Loucy (cell line): ENCODE measurements around the gene S100A14.

Source experiments
- H2AFZ ChIP-seq: fragments of 200-600 bp; sonication (generic); 2 replicates; pipeline ENCODE4 v1.6.0; 2016; ENCODE audit warnings: antibody characterized with exemption, mild to moderate bottlenecking, low read length, moderate library complexity
- H3F3A ChIP-seq: fragments of 200-600 bp; 2 replicates; pipeline ENCODE4 v1.6.0; 2016; ENCODE audit warnings: antibody characterized with exemption, low read depth, mild to moderate bottlenecking
- H3K27me3 ChIP-seq: fragments of 200-600 bp; sonication (generic); 2 replicates; pipeline ENCODE4 v1.6.1; 2014; ENCODE audit warnings: low read length, mild to moderate bottlenecking; ENCODE audit not compliant: insufficient read depth, poor library complexity, severe bottlenecking
- H3K36me3 ChIP-seq: fragments of 200-600 bp; sonication (generic); 2 replicates; pipeline ENCODE4 v1.6.1; 2016; ENCODE audit warnings: low read length; ENCODE audit not compliant: insufficient read depth
- H3K4me1 ChIP-seq: fragments of 200-600 bp; sonication (generic); 2 replicates; pipeline ENCODE4 v1.5.1; 2014; ENCODE audit warnings: low read length, mild to moderate bottlenecking; ENCODE audit not compliant: insufficient read depth, poor library complexity, severe bottlenecking
- H3K4me2 ChIP-seq: fragments of 200-600 bp; sonication (generic); 2 replicates; pipeline ENCODE4 v1.6.0; 2014; ENCODE audit warnings: antibody characterized with exemption, low read length, low read depth, mild to moderate bottlenecking; ENCODE audit not compliant: poor library complexity, severe bottlenecking
- H3K4me3 ChIP-seq: fragments of 200-600 bp; sonication (generic); 2 replicates; pipeline ENCODE4 v1.5.1; 2014; ENCODE audit warnings: low read length, mild to moderate bottlenecking, mixed read lengths; ENCODE audit not compliant: poor library complexity, severe bottlenecking
- H3K79me2 ChIP-seq: fragments of 200-600 bp; sonication (generic); 2 replicates; pipeline ENCODE4 v1.6.1; 2014; ENCODE audit warnings: low read length; ENCODE audit not compliant: insufficient read depth
- H3K9ac ChIP-seq: fragments of 200-600 bp; sonication (generic); 2 replicates; pipeline ENCODE4 v1.6.0; 2014; ENCODE audit warnings: mild to moderate bottlenecking, low read depth, low read length, moderate library complexity; ENCODE audit not compliant: poor library complexity, severe bottlenecking
- H3K9me2 ChIP-seq: fragments of 200-600 bp; sonication (generic); replicated peaks from 2 replicates; pipeline ENCODE4 v1.6.1; 2016; ENCODE audit warnings: low read depth, low read length, mixed read lengths
- H3K9me3 ChIP-seq: fragments of 200-600 bp; sonication (generic); 2 replicates; pipeline ENCODE4 v1.6.1; 2014; ENCODE audit warnings: mild to moderate bottlenecking, antibody characterized with exemption, low read length, low read depth; ENCODE audit not compliant: insufficient read depth
- H4K20me1 ChIP-seq: fragments of 200-600 bp; sonication (generic); 2 replicates; pipeline ENCODE4 v1.6.0; 2014; ENCODE audit warnings: antibody characterized with exemption, low read length, mild to moderate bottlenecking; ENCODE audit not compliant: insufficient read depth, poor library complexity, severe bottlenecking
- EZH2phosphoT487 ChIP-seq: fragments of 200-600 bp; IDR thresholded peaks from 2 replicates; pipeline ENCODE4 v1.6.1; 2018; ENCODE audit warnings: antibody characterized with exemption, mild to moderate bottlenecking, moderate library complexity, borderline replicate concordance
- TF ChIP-seq, protein P1 (sequence below): fragments of 200-600 bp; sonication (generic); conservative IDR thresholded peaks from 2 replicates; pipeline ENCODE4 v1.5.1; 2014; ENCODE audit warnings: mild to moderate bottlenecking, antibody characterized with exemption, low read length

S100A14 gene

DNA sequence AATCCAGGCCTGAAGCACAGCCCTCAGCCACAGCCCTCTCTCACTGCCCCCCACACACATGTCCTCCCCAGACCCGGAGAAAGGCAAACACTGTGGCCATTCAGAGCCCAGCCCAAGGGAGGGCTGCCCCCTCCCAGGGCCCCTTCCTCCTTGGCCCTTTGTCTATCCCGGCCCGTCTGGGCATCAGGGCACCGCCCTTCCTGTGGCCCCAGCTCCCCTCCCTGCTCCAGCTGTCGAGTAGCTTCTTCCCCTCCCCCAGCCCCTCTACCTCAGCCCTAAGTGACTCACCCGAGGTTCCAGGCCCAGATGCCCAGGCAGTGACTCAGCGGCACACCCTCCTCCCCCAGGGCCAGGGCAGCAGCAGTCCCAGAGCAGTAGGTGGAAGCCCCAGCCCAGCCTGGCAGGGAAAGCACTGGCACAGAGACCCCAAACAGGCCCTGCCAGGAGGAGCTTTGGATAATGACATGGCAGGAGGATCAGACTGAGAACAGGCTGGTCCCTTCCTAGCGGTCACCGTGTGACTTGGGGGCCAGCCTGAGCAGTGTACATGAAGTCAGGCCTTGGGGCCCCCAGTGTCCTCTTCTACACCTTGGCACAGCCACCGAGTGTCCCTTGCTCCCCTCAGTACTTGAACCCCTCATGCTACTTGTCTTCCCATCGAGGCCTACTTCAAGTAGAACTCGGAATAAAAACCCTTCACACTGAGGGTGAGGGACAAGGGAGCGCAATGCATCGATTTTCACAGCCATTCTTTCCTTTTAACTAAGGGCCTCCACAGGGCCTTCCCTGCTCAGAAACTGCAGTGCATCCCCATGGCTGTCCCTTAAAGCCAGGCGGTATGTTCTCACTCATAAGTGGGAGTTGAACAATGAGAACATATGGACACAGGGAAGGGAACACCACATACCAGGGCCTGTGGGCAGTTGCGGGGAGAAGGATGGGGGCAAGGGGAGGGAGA lies 49.4 kb downstream of the S100A14 start:
- Histone ChIP-seq H3K4me2 (peak overlapping the region; percentile 51), H3F3A (no peaks in the 10 kb centered on the region), H3K9me3 (no peaks in the 10 kb centered on the region), H3K4me3 (peak overlapping the region; percentile 26), H3K36me3 (no peaks in the 10 kb centered on the region), H3K9ac (peak overlapping the region; percentile 77), H3K4me1 (peaks cover 32% of the 10 kb centered on the region), H4K20me1 (no peaks in the 10 kb centered on the region), H2AFZ (no peak overlapping the region), H3K79me2 (no peaks in the 10 kb centered on the region), H3K9me2 (no peaks in the 10 kb centered on the region), H3K27me3 (no peaks in the 10 kb centered on the region)
- TF ChIP-seq, protein P1, sequence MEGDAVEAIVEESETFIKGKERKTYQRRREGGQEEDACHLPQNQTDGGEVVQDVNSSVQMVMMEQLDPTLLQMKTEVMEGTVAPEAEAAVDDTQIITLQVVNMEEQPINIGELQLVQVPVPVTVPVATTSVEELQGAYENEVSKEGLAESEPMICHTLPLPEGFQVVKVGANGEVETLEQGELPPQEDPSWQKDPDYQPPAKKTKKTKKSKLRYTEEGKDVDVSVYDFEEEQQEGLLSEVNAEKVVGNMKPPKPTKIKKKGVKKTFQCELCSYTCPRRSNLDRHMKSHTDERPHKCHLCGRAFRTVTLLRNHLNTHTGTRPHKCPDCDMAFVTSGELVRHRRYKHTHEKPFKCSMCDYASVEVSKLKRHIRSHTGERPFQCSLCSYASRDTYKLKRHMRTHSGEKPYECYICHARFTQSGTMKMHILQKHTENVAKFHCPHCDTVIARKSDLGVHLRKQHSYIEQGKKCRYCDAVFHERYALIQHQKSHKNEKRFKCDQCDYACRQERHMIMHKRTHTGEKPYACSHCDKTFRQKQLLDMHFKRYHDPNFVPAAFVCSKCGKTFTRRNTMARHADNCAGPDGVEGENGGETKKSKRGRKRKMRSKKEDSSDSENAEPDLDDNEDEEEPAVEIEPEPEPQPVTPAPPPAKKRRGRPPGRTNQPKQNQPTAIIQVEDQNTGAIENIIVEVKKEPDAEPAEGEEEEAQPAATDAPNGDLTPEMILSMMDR, result no peak
- no peak for TF ChIP-seq EZH2phosphoT487

DNA sequence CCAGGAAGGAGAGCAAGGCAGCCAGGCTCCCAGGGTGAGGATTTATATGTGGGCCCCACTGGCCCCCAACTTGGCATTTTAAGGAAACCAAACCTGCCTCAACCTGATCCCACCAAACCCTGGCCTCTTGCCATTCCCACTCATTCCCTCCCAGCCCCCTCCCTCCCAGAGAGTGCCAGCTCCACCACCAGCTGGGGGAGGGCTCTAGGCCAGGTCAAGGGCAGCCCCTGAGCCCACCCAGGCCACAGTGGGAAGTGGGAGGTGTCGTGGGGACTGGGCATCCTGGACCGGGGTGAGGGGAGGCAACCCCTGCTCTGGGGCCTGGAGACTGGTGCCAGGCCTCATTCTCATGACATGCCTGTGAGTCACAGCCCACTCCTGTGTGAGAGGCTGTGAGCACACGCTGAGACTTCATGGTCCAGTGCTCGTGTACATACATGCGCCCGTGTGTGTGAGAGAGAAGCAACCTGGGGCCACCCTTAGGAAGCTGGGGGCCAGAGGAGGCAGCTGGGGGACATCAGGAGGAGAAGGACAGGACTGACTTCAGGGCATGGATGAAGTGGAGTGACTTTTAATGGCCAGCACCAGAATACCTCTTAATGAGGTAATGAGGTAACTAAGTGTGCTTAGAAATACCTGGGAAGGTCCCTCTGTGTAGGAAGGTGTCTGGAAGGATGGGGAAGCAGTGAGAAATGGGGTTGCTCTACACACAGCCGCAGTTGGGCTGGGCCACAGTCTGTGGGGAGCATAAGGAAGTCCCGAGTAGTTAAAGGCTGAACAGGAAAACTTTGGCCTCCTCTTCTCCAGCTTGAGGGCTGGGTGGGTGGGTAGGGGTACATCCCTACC lies 50.4 kb downstream of the S100A14 start, which contains the start of gene S100A2:
TSS of gene S100A2 (minus strand) at position 316 of the 846 bp plus-strand sequence. CDS start 1,967 bp downstream, outside the sequence.
- Histone ChIP-seq H4K20me1 (no peaks in the 10 kb centered on the region), H3K4me1 (peaks cover 32% of the 10 kb centered on the region), H3K36me3 (no peaks in the 10 kb centered on the region), H3K4me3 (peak within 1 kb of the TSS; percentile 26), H2AFZ (peak within 1 kb of the TSS; percentile 67), H3K9me2 (no peaks in the 10 kb centered on the region), H3K9ac (peak within 1 kb of the TSS; percentile 77), H3F3A (no peaks in the 10 kb centered on the region), H3K79me2 (no peaks in the 10 kb centered on the region), H3K27me3 (no peaks in the 10 kb centered on the region), H3K9me3 (no peaks in the 10 kb centered on the region), H3K4me2 (peak within 1 kb of the TSS; percentile 51)
- TF ChIP-seq, protein P1, result no peak
- no peak for TF ChIP-seq EZH2phosphoT487
